Measurements from ENCODE around the gene TRAFD1.

GRCh38 chr12:112162241-112162790, 37.0 kb downstream of the TRAFD1 start:
- no peak for TF ChIP-seq GATA2 (IDR thresholded peaks at IDR 0.05; ENCODE audit: low read depth, low read length)
- TF ChIP-seq GATA3 (IDR thresholded peaks at IDR 0.05; ENCODE audit: low read depth, low read length): no peak

Data from SH-SY5Y (cell line).